GM12865 (cell line): ENCODE measurements around the gene PML.
"Not testable (repeated sequence)": the region's sequence is repeated elsewhere in the genome, so short reads cannot be mapped to it uniquely, and the experiment has no call there.

Experiments
- DNase-seq: peaks from one replicate; pipeline ENCODE4 v3.0.0; 2010; ENCODE audit warnings: low read depth
- H3K4me3 ChIP-seq: 2 replicates; pipeline ENCODE4 v1.5.1; 2011; ENCODE audit warnings: mild to moderate bottlenecking, low read depth, low read length, control low read depth
- CTCF ChIP-seq: IDR thresholded peaks from 2 replicates; pipeline ENCODE4 v1.5.1; 2011; ENCODE audit warnings: low read length, control low read depth, low read depth, inconsistent platforms; ENCODE audit not compliant: insufficient read depth; ENCODE audit errors: missing control alignments

The PML gene

GRCh38 chr15:74065684-74066411 is 71.3 kb downstream of the PML start:
- peak; percentile 35 for TF ChIP-seq CTCF
- DNase-seq, H3K4me3 ChIP-seq: not testable (repeated sequence)

GRCh38 chr15:74071645-74072044 is 77.1 kb downstream of the PML start:
- not testable (repeated sequence) for H3K4me3 ChIP-seq, DNase-seq

- not testable (repeated sequence) for DNase-seq, H3K4me3 ChIP-seq
These were observed 77.6 kb downstream of the PML start for GRCh38 chr15:74072132-74072531.

GRCh38 chr15:74072614-74073337 is 78.3 kb downstream of the PML start:
- peak; percentile 25 for TF ChIP-seq CTCF

GRCh38 chr15:74075781-74076180 is 81.3 kb downstream of the PML start:
- H3K4me3 ChIP-seq, DNase-seq: not testable (repeated sequence)

More at GRCh38 chr15:74072614-74073337, 78.3 kb downstream of the PML start:
- DNase-seq, H3K4me3 ChIP-seq: not testable (repeated sequence)

GRCh38 chr15:74082450-74082849 is 87.9 kb downstream of the PML start, which contains the start of gene GOLGA6A:
Gene GOLGA6A, minus strand, starts transcription at chr15:74082550. Its CDS starts 41 bp downstream, at chr15:74082509.
- DNase-seq: not testable (repeated sequence)

GRCh38 chr15:74094567-74094966 is 100.1 kb downstream of the PML start:
- H3K4me3 ChIP-seq, DNase-seq: not testable (repeated sequence)

More at GRCh38 chr15:74082450-74082849, 87.9 kb downstream of the PML start, which contains the start of gene GOLGA6A:
- H3K4me3 ChIP-seq: not testable (repeated sequence)

GRCh38 chr15:74095610-74096009 is 101.1 kb downstream of the PML start:
- DNase-seq, H3K4me3 ChIP-seq: not testable (repeated sequence)

GRCh38 chr15:74096753-74097474 is 102.4 kb downstream of the PML start:
- H3K4me3 ChIP-seq, DNase-seq: not testable (repeated sequence)
